ENCODE measurements around the gene GDF2.

The GDF2 gene

GRCh38 chr10:47356708-47357107 lies 34.5 kb downstream of the GDF2 start:
- no peak for DNase-seq

- no peak for DNase-seq
These were observed 34.9 kb downstream of the GDF2 start for GRCh38 chr10:47357131-47357582.

GRCh38 chr10:47357911-47358310 lies 35.7 kb downstream of the GDF2 start:
- DNase-seq, result no peak

- DNase-seq, result no peak
These were observed 36.2 kb downstream of the GDF2 start for GRCh38 chr10:47358457-47358856.

DNA sequence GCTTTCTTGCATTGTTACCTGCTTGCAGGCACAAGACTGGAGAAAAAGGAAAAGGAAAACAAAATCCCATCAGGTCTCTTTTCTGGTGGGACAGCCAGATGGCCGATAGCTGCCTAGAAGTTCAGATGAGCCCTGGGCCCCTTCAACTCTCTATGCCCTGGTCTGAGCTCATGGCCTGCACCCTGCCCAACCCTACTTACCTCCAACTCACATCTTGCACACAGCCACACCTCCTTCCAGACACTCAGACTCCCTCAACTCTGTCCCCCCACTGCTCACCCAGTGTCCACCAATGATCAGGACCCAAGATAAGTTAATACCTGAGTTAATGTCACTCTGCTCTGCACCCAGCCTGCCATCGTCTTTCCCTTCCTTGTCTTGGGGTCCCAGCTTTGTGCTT lies 36.8 kb downstream of the GDF2 start:
- DNase-seq, result no peak

GRCh38 chr10:47359626-47360418 lies 37.6 kb downstream of the GDF2 start:
- no peak for DNase-seq

DNA sequence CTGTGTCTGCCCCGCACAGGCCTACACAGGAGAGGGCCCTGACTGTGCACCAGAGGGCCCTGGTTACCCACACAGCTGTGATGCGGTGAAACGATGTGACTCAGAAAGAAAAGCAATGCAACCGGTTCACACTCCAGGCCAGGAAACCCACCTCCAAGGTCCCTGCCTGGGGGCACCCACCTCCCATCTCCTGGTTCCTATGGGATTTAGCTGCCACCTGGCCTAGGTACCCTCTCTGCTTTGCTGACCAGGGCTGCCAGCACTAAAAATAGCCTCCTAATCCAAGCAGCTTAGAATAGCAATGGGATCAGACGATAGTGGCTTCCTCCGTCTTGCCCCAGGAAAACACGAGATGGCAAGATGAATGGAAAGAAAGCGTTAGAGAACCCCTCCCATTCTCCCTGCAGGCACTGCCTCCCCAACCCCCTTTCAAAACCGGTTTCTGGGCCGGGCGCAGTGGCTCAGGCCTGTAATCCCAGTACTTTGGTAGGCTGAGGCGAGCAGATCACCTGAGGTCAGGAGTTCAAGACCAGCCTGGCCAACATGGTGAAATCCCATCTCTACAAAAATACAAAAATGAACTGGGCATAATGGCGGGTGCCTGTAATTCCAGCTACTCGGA lies 38.3 kb downstream of the GDF2 start:
- DNase-seq, result no peak

GRCh38 chr10:47361293-47361692 lies 39.0 kb downstream of the GDF2 start:
- DNase-seq, result peak; percentile 31

- DNase-seq, result no peak
These were observed 39.9 kb downstream of the GDF2 start for GRCh38 chr10:47362199-47362598.

- DNase-seq, result no peak
These were observed 41.5 kb downstream of the GDF2 start for GRCh38 chr10:47363781-47364180.

GRCh38 chr10:47364366-47364765 lies 42.1 kb downstream of the GDF2 start:
- no peak for DNase-seq

DNA sequence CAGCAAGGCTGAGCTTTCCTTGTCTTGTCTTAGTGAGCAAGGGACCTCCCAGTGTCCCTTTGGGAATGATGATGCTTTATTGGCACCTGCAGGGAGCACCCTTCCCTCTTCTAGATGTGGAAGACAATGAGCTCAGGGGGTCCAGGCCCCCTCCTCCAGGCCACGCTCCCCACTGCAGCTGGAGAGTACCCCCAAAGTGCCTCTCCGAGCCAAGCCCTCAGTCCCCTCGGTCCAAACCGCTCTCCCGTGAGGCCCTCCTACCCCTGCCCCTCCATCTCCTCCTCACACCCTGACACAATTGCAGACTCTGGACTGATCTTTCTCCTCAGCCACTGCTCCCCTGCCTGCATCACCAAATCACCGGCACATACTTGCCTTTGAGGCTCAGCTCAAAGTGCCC lies 42.7 kb downstream of the GDF2 start:
- no peak for DNase-seq

DNA sequence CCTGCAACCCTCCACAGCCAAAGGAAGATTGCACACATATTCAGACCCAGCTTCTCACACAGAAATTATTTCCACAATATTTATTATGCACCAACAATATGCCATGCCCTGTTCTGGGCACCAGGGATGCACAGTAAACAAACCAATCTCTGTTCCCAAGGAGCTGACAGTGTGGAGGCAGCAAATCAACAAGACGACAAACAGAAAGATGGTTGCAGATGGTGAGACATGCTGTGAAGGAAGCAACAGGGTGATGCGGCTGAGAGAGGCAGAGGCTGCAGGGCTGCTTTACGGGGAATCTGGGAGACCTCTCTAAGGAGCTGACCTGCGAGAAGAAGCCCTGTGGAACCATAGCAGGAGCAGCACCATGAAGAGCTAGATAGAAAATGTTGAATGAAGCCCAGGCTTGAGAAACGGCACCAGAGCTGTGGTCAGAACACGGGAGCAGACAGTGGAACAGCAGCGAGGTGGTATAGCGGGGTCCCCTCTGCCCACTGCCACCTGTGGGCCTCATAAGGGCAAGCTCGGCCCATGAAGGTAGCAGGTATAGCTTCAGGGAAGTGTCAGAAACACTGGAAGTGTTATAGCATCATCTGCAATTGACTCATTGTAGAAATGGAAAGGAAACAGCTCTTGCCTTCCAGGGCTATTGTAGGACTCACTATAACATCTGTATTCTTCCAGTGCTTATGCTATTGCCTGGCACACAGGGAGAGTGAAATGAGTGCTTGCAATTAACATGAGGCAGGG lies 43.4 kb downstream of the GDF2 start:
- no peak for DNase-seq

- DNase-seq, result no peak
These were observed 44.0 kb downstream of the GDF2 start for GRCh38 chr10:47366181-47366631.

DNA sequence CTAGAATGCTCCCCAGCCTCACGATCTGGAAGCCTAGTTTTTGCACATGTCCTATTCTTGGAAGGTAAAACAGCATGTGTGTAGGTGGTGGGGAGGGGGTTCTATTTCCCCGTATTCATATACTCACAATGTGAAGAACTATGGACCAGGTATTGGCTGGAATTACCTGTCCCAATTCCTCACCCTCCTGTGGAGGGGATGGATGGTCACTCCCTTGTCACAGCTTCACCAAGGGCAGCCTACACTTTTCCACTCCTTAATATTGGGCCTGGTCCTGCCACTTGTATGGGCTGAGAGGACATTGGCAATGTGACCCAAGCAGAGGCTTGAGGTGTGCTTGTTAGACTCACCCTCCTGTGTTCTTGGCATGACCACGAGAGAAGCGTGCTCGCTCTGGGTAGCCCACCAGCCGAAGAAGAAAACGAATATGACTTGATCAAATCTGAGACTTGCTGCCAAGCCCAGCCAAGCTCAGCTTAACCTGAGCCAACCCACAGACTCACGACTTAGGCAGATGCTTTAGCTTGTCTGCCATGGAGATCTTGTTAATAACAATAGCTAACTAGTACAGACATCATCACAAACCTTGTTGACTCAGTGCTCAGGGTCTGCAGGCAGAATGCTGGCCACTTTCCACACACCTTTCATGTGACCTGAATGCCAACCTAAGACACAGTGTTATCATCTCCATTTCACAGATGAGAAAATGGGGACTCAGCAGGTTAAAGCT lies 44.6 kb downstream of the GDF2 start:
- no peak for DNase-seq

- DNase-seq, result no peak
These were observed 45.4 kb downstream of the GDF2 start for GRCh38 chr10:47367646-47368045.

- DNase-seq, result no peak
These were observed 46.4 kb downstream of the GDF2 start for GRCh38 chr10:47368431-47369180.

GRCh38 chr10:47369251-47369894 lies 47.1 kb downstream of the GDF2 start:
- DNase-seq, result no peak

DNA sequence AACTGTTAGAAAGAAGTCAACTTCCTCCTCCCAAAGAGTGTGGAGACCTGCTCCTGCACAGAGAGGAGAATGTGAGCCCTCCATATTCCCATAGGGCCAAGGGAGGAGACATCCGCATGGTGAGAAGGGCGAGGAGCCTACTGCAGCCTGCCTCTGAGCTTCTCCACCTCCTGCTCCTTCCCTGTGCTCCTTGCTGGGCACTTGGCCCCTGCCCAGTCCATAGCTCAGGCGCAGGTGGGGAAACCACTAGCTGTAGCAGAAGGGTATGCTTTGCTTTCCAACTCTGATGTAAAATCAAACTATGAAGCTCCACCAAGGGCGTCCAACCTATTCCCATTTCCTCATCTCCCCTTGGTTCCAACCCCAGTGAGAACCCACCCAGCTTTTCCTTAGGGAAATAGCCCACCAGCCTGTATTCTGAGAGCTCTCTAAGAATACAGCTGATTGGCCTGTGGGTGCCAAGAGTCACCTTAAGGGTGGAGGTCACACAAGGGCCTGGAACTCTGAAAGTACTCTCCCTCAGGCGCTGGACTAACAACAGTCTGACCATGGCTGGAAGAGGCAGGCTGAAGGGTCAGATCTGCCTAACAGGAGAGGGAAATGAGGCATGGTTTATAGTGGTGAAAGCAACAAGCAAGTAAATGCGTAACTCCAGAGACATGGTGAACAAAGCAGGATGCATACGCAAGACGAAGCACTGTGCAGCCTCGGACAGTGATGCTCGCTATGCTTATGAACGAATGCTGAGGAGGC lies 47.9 kb downstream of the GDF2 start:
- DNase-seq, result no peak

- DNase-seq, result no peak
These were observed 48.6 kb downstream of the GDF2 start for GRCh38 chr10:47370878-47371277.

Data from activated CD4-positive, alpha-beta T cell treated with anti-CD3 and anti-CD28 coated beads, Interleukin-10, Interleukin-2, amounts not matched to agents 100 ng/mL and 50 ng/mL, durations not matched to agents 16 hours and 8 hours (primary cell).